ENCODE measurements around the gene CFD.

Gene CFD

DNA sequence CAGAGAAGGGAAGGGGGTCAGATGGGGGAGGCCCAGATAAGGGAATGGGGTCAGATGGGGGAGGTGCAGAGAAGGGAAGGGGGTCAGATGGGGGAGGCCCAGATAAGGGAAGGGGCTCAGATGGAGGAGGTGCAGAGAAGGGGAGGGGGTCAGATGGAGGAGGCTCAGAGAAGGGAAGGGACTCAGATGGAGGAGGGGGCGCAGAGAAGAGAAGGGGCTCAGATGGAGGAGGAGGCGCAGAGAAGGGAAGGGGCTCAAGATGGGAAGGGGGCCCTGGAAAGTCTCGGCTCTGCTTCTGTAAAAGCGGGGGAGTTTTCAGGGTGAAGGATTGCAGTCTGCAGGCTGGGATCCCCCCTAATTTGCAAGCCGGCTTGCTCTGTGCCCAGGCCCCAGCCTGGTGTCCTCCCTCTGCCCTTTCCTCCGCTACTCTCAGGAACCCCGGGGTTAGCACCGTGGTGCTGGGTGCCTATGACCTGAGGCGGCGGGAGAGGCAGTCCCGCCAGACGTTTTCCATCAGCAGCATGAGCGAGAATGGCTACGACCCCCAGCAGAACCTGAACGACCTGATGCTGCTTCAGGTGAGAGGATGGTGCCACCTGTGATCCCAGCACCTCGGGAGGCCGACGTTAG, 30.2 kb upstream of the CFD start:
- Histone ChIP-seq H3K4me3 (ENCODE audit: low read length) (no peak overlapping the region), H3K36me3 (ENCODE audit: control insufficient read depth, low read length) (no peaks in the 10 kb centered on the region), H3K27me3 (ENCODE audit: control insufficient read depth, low read length) (no peaks in the 10 kb centered on the region), H4K20me1 (ENCODE audit: control insufficient read depth, insufficient read depth, low read depth, low read length) (no peaks in the 10 kb centered on the region), H3K4me1 (ENCODE audit: control insufficient read depth, low read length) (no peaks in the 10 kb centered on the region), H3F3A (ENCODE audit: control insufficient read depth, insufficient read depth) (no peaks in the 10 kb centered on the region), H3K9me3 (ENCODE audit: control insufficient read depth, insufficient read depth, low read length) (no peaks in the 10 kb centered on the region), H3K79me2 (ENCODE audit: control insufficient read depth, low read length) (no peaks in the 10 kb centered on the region), H3K4me2 (ENCODE audit: low read length) (no peak overlapping the region), H3K27ac (ENCODE audit: low read depth, low read length) (no peak overlapping the region), H3K9me2 (replicated peaks; ENCODE audit: control insufficient read depth, low read length) (no peaks in the 10 kb centered on the region)
- no peak for TF ChIP-seq EZH2phosphoT487 (IDR thresholded peaks at IDR 0.05; ENCODE audit: borderline replicate concordance, low read length)
- TF ChIP-seq, protein P1, sequence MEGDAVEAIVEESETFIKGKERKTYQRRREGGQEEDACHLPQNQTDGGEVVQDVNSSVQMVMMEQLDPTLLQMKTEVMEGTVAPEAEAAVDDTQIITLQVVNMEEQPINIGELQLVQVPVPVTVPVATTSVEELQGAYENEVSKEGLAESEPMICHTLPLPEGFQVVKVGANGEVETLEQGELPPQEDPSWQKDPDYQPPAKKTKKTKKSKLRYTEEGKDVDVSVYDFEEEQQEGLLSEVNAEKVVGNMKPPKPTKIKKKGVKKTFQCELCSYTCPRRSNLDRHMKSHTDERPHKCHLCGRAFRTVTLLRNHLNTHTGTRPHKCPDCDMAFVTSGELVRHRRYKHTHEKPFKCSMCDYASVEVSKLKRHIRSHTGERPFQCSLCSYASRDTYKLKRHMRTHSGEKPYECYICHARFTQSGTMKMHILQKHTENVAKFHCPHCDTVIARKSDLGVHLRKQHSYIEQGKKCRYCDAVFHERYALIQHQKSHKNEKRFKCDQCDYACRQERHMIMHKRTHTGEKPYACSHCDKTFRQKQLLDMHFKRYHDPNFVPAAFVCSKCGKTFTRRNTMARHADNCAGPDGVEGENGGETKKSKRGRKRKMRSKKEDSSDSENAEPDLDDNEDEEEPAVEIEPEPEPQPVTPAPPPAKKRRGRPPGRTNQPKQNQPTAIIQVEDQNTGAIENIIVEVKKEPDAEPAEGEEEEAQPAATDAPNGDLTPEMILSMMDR (IDR thresholded peaks at IDR 0.05; ENCODE audit: low read depth, low read length, poor library complexity, severe bottlenecking): no peak

DNA sequence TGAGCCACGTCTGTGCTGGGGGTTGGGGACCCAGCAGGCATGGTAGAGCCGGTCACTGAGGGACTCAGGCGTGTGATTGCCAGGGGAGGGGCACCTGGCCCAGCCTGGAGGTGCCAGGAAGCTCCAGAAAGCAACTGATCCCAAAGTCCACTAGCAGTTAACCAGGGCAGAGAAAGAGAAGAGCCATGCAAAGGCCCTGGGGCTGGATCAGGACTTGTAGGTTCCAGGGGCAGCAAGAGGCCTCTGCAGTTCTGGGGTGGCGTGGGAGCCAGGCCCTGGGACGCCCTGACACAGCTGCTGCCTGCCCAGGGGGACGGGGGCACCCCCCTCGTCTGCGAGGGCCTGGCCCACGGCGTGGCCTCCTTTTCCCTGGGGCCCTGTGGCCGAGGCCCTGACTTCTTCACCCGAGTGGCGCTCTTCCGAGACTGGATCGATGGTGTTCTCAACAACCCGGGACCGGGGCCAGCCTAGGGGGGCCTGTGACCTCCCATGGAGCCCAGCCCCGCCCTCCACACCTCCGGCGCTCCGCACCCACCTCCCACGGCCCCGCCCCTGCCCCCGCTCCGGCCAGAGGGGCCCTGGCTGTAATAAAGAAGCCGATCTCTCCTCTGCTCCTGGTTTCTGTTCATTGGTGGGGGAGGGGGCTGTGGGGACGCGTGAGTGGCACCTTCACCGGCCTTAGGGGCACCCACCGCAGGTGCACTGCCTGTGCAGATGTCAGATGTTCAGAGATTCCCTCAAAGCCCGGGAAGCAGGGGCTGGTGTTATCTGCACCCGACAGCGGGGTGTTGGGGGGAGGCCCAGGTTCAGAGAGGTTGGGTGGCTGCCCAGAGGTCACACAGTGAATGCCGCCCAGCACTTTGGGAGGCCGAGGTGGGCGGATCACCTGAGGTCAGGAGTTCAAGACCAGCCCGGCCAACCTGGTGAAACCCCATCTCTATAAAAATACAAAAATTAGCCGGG, 27.8 kb upstream of the CFD start:
- no peaks in the 10 kb centered on the region for H3F3A ChIP-seq (ENCODE audit: control insufficient read depth, insufficient read depth)
- H3K4me1 ChIP-seq (ENCODE audit: control insufficient read depth, low read length): no peaks in the 10 kb centered on the region
- no peak overlapping the region for H3K27ac ChIP-seq (ENCODE audit: low read depth, low read length)
- no peaks in the 10 kb centered on the region for H3K36me3 ChIP-seq (ENCODE audit: control insufficient read depth, low read length)
- H3K9me2 ChIP-seq (replicated peaks; ENCODE audit: control insufficient read depth, low read length): no peaks in the 10 kb centered on the region
- no peak overlapping the region for H3K4me3 ChIP-seq (ENCODE audit: low read length)
- H3K4me2 ChIP-seq (ENCODE audit: low read length): no peak overlapping the region
- H3K79me2 ChIP-seq (ENCODE audit: control insufficient read depth, low read length): no peaks in the 10 kb centered on the region
- H3K9me3 ChIP-seq (ENCODE audit: control insufficient read depth, insufficient read depth, low read length): no peaks in the 10 kb centered on the region
- no peak for TF ChIP-seq EZH2phosphoT487 (IDR thresholded peaks at IDR 0.05; ENCODE audit: borderline replicate concordance, low read length)
- TF ChIP-seq, protein P1 (IDR thresholded peaks at IDR 0.05; ENCODE audit: low read depth, low read length, poor library complexity, severe bottlenecking): no peak
- H3K27me3 ChIP-seq (ENCODE audit: control insufficient read depth, low read length): no peaks in the 10 kb centered on the region
- H4K20me1 ChIP-seq (ENCODE audit: control insufficient read depth, insufficient read depth, low read depth, low read length): no peaks in the 10 kb centered on the region

DNA sequence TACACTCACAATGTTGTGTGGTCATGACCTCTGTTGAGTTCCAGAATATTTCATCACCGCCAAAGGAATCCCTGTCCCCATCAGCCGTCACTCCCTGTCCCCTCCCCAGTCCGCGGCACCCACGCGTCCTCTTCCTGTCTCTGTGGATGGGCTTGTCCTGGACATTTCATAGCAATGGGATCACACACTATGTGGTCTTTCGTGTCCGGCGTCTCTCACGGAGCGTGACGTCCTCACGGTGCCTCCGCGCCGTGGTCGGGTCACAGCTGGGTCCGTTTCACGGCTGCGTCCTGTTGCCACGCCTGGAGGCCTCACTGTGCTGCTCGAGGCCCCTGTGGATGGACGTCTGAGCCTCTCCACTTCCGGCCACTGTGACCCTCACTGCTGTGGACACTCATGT, 25.2 kb upstream of the CFD start:
- H3K4me2 ChIP-seq (ENCODE audit: low read length): no peak overlapping the region
- H3K27me3 ChIP-seq (ENCODE audit: control insufficient read depth, low read length): no peaks in the 10 kb centered on the region
- H3K4me1 ChIP-seq (ENCODE audit: control insufficient read depth, low read length): no peaks in the 10 kb centered on the region
- no peaks in the 10 kb centered on the region for H3K36me3 ChIP-seq (ENCODE audit: control insufficient read depth, low read length)
- no peaks in the 10 kb centered on the region for H4K20me1 ChIP-seq (ENCODE audit: control insufficient read depth, insufficient read depth, low read depth, low read length)
- H3K4me3 ChIP-seq (ENCODE audit: low read length): no peak overlapping the region
- no peak overlapping the region for H3K27ac ChIP-seq (ENCODE audit: low read depth, low read length)
- H3K9me2 ChIP-seq (replicated peaks; ENCODE audit: control insufficient read depth, low read length): no peaks in the 10 kb centered on the region
- H3K9me3 ChIP-seq (ENCODE audit: control insufficient read depth, insufficient read depth, low read length): no peaks in the 10 kb centered on the region
- TF ChIP-seq, protein P1 (IDR thresholded peaks at IDR 0.05; ENCODE audit: low read depth, low read length, poor library complexity, severe bottlenecking): no peak
- no peak for TF ChIP-seq EZH2phosphoT487 (IDR thresholded peaks at IDR 0.05; ENCODE audit: borderline replicate concordance, low read length)
- H3F3A ChIP-seq (ENCODE audit: control insufficient read depth, insufficient read depth): no peaks in the 10 kb centered on the region
- no peaks in the 10 kb centered on the region for H3K79me2 ChIP-seq (ENCODE audit: control insufficient read depth, low read length)
